ENCODE results near the gene DQX1.

DQX1 gene

GRCh38 chr2:74553892-74554819, 28.1 kb upstream of the DQX1 start, which contains the start of the genes DOK1 and LOXL3:
TSS of gene DOK1 (plus strand) at chr2:74554720. CDS start at chr2:74554755, 35 bp downstream.
TSS of gene LOXL3 (minus strand) at chr2:74553942. CDS start at chr2:74552634, 1,308 bp downstream.
- DNase-seq (ENCODE audit: low spot score), result peak; percentile 80

GRCh38 chr2:74552914-74553811, 27.1 kb upstream of the DQX1 start:
- DNase-seq (ENCODE audit: low spot score), result no peak

GRCh38 chr2:74551942-74552913, 26.2 kb upstream of the DQX1 start:
- no peak for DNase-seq (ENCODE audit: low spot score)

- no peak for DNase-seq (ENCODE audit: low spot score)
Observed at GRCh38 chr2:74551530-74551929, 25.5 kb upstream of the DQX1 start.

- DNase-seq (ENCODE audit: low spot score), result no peak
Observed at GRCh38 chr2:74550231-74550630, 24.2 kb upstream of the DQX1 start.

GRCh38 chr2:74548900-74549826, 23.1 kb upstream of the DQX1 start:
- no peak for DNase-seq (ENCODE audit: low spot score)

GRCh38 chr2:74548285-74548899, 22.4 kb upstream of the DQX1 start:
- no peak for DNase-seq (ENCODE audit: low spot score)

- DNase-seq (ENCODE audit: low spot score), result no peak
Observed at GRCh38 chr2:74546004-74546403, 20.0 kb upstream of the DQX1 start.

- peak; percentile 13 for DNase-seq (ENCODE audit: low spot score)
Observed at GRCh38 chr2:74544634-74545033, 18.6 kb upstream of the DQX1 start.

GRCh38 chr2:74542978-74543377, 16.9 kb upstream of the DQX1 start:
- DNase-seq (ENCODE audit: low spot score), result no peak

- DNase-seq (ENCODE audit: low spot score), result no peak
Observed at GRCh38 chr2:74540291-74540690, 14.3 kb upstream of the DQX1 start.

- DNase-seq (ENCODE audit: low spot score), result no peak
Observed at GRCh38 chr2:74538881-74539339, 12.9 kb upstream of the DQX1 start.

GRCh38 chr2:74537140-74537539, 11.1 kb upstream of the DQX1 start:
- no peak for DNase-seq (ENCODE audit: low spot score)

- DNase-seq (ENCODE audit: low spot score), result no peak
Observed at GRCh38 chr2:74536166-74536950, 10.3 kb upstream of the DQX1 start.

- DNase-seq (ENCODE audit: low spot score), result no peak
Observed at GRCh38 chr2:74535440-74535965, 9.5 kb upstream of the DQX1 start.

- DNase-seq (ENCODE audit: low spot score), result no peak
Observed at GRCh38 chr2:74534411-74534810, 8.4 kb upstream of the DQX1 start.

- DNase-seq (ENCODE audit: low spot score), result no peak
Observed at GRCh38 chr2:74533464-74533863, 7.4 kb upstream of the DQX1 start.

GRCh38 chr2:74532222-74532621, 6.2 kb upstream of the DQX1 start:
- DNase-seq (ENCODE audit: low spot score), result peak; percentile 49

GRCh38 chr2:74531666-74532065, 5.6 kb upstream of the DQX1 start:
- no peak for DNase-seq (ENCODE audit: low spot score)

Data from CD4-positive, alpha-beta T cell treated with Interleukin-15 for 4 hours (primary cell).